HG02981 (cell line): Measurements from ENCODE around the gene MSH3.
"Not testable (repeated sequence)": the region's sequence is repeated elsewhere in the genome, so short reads cannot be mapped to it uniquely, and the experiment has no call there.

Experiments used
- ATAC-seq: cut with Tn5 transposase; IDR thresholded peaks from one replicate; pipeline ENCODE4 v1.9.1; 2021; ENCODE audit warnings: mild to moderate bottlenecking, moderate library complexity; ENCODE audit not compliant: unreplicated experiment

Gene MSH3

DNA sequence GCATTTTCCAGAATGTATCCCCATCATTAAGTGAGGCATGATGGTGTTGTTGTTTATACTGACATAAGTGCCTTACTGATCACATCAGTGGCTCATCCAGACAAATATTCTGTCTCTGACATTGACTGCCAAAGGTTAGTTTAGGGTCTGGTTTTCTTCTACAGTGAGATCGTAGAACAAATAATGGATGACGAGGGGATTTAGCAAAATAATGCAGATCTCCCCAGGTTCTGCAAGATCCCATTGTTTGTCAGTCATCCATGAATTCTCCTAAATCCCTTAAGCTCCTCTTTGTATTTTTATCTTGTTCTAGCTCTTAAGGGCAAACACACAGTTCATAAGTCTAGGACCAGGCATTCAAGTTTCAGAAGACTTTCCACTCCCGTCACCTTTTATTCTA is 93.5 kb downstream of the MSH3 start:
- ATAC-seq, result no peak

DNA sequence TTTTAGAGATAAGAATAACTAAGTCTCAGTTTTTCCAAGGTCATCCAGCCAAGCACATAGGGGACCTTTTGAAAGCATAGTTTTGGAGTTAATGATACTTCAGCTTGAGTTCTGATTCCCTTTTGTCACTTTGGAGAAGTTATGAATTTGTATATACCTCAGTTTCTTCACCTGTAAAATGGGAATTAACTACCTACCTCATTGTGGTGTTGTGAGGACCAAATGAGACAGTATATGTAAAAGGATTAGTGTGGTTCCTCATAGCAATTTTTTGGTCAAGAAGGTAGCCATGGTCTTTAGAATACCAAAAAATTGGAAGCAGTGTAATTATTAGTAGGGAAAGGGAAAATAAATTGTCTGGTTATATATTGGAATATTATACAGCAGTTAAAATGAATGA is 98.0 kb downstream of the MSH3 start:
- ATAC-seq, result no peak

DNA sequence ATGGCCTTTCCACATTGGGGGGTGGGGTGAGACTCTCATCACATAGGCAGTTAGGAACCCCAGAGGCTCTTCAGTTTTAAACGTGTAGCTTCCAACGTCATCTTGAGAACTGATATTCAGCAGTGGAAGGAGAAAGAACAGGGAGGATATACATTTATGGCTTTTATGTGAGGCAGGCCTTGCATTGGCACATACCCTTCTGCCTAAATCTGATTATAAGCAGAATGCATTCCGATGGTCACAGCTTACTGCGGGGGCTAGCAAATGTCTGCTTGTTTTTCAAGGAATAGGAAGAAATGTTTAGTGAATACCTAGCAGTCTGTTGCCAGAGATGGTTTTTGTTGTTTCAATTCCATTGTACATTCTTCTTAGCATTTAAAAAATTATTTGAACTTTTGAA is 99.3 kb downstream of the MSH3 start:
- ATAC-seq, result no peak

DNA sequence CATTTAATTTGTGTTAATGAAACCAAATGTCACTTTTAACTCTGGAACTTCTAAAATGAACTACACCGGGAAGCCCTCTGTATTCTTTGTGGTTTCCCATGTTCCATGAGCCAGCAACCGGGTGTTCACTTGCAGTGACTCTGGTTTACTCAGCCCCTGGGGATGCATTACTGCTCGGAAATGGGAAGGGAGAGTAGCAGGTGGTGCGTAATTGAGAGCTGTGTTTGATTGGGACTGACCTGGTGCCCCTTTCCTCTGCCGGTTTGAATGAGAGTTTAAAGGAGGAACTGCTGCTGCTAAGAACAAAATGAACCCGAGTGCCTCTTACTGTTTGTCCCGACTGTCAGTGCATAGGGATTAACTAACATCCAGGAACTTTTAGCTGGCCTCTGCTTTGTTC is 100.4 kb downstream of the MSH3 start:
- no peak for ATAC-seq

DNA sequence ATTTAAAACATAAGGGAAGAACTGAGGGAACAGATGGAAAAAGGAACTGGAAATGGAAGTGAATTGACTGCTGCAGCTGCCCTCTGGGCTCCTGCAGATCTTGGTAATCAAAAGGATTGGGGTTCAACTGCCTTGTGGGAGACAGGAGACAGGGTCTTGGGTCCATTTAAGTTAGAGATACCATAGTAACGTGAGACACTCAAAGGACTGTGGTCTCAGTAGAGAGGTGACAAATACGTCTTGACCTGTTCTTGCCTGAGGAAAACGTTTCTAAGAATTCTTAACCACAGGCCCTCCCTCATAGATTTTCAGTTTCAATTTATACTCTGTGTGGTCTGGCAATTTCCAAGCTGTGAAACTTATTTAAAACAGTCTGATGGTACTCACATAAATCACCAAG is 101.2 kb downstream of the MSH3 start:
- peak; percentile 99 for ATAC-seq

DNA sequence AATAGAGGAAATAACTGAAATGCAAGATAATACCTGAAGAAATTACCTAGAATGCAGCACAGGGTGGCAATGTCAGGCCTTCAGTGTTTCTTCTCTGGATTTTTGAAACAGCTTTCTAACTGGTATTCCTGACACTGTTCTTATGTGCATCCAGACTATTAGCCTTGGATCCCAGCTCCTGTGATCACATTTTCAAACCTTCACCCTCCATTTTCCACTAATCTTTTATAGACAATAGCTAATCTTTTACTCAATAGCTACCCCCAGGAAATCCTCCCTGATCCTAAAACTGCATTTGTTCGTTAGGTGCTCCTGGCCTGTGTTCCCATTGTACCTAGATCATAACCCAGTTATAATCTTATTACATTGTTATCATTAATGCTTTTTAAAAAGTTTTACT is 101.8 kb downstream of the MSH3 start:
- no peak for ATAC-seq

DNA sequence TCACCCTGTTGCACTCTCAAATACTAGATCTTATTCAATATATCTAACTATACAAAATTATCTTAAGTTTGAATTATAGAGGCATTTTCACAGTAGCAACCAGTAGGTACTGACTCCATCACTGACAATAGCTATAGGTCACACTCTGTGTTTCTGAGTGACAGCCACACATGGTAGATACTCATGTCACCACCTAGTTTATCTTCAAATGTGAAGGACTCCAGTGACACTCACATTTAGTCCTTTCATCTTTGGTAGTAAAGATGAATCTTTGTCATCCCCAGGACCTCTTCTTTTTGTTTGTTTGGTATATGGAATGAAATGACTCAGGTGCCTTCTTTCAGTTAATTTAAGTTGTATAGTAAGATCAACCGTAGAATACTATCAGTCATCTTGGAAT is 102.8 kb downstream of the MSH3 start:
- no peak for ATAC-seq

DNA sequence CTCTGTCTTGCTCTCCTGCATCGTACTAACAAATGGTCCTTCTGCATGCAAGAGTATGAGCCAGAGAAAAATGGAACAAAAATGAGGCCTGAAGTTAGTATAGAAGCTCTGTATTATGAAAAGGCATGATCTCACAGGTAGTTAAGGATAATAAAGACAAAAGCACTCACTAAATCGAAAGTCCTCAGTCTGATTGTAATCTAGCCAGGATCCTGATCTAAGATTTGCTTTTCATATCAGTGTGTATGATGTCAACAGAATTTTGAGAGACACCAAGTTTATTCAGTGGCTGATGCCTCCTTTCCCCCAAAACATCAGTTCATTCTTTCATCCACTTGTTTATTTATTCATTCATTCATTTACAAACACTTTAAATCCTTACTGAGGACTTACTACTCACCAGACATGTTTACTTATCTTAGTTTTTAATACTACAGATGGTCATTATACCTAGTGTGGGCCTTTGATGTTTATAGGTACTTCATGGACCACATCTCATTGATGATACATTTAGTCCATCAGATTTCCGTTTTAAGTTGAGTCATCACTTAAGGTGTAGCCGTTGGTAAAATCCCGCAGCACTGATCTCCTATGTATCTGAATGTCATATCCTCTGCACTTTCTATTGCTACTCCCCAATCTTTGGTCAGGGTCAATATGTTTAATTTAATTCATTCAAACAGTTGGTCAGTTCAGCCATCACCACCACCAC is 105.6 kb downstream of the MSH3 start:
- ATAC-seq, result no peak

DNA sequence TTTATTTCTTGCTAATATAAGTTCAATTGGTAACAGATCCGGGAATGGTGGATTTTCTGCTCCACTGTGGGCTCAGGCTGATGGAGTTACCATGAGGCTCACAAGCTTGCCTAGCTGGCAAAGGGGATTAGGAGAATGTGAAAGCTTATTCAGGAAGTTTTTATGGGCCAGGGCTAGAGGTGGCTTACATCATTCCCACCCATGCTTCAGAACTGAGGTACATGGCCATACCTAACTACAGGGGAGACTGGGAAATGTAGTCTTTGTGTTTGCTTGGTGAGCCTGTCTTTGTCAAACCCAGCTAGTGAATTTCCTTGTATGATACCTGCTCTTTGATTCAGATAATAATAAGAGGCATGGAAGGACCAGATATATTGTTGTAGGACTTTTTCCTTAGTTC is 106.2 kb downstream of the MSH3 start:
- no peak for ATAC-seq

DNA sequence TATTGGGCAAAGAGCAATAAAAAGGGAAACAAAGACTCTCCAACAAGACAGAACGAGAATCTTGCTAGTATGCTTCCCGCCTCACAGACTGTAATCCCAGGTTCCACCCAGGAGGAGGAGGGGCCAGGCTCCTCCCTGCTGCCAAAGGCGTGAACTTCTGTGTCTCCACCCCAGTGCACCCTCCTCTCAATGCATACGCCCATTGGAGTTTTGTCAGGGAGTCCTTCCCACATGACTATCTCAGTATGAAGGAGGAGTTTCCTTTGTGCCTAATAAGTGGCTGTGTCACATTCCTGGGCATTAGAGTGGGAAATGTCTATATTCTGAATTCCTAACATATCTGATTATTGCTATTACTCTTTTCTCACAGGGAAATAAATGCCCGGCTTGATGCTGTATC is 106.7 kb downstream of the MSH3 start:
- ATAC-seq, result no peak

DNA sequence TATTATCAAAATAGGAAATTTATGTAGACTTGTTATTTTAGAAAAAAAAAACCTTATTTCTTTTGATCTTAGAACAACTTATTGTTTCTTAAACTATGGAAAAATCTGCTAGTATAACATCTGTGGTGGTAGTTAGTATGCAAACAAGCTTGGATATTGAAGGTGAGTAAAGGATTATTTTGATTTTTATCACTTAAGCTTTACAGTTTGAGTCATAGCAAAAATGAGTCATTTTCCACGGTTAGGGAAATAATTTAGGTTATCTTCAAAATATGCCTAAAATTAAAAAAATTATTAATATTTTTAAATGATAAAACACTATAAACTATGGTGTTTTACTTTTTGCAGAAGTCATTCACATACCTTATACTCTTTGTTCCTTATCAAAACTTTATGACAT is 107.5 kb downstream of the MSH3 start:
- no peak for ATAC-seq

DNA sequence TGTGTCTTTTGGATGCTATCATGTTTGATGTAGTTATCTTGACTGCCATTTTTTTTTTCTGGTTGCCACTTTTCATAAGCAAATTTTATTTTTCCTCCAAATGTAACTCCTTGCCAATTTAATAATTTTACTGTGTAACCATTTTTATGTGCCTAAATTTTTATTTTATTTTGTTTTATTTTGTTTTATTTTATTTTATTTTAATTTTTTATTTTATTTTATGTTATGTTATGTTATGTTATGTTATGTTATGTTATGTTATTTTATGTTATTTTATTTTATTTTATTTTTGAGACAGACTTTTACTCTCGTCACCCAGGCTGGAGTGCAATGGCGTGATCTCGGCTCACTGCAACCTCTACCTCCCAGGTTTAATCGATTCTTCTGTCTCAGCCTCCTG is 108.1 kb downstream of the MSH3 start:
- no peak for ATAC-seq

DNA sequence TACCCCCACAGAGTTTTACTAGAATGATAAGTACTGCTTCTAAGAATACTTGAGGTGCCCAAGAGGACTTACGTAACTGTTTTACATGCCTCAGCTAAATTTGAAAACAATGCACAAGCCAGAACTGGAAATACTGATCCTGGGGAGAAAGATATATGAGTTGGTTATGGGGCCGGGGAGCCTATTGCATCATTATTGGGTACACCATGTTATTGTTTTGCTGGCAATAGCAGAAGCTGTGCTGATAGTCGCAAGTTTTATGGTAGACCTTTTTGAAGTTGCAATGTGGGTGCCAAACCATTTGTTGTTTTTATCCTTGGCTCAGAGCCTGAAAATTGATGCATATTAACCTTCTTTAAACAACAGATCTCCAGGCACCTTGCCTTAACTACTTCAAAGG is 108.8 kb downstream of the MSH3 start:
- ATAC-seq, result no peak

DNA sequence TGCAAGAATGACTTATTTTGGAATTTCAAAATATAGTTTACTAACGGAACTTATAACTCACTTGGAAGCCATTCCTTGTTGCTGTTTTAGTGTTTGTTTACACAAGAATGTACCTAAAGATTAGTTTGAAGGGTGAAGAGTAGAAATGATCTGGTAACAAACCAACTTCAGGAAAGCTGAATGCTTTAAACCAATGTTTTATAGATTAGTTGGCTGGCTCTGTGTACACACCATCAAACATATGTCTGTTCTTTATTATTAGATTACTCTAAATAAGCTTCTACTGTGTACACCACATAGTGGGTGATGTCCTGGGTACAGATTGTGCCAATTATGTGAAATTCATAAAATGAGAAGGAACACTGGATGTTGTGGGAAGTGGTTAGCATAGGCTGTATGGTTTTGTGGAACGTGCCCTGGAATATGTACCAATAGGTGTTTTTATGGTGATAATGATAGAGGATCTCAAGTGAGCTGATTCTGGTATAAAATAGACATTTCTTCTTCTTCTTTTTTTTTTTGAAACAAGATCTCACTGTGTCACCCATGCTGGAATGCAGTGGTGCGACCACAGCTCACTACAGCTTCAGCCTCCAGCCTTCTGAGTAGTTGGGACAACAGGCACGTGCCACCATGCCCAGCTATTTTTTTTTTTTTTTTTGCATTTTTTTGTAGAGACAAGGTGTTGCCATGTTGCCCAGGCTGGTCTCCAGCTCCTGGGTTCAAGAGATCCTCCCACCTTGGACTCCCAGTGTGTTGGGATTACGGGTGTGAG is 109.6 kb downstream of the MSH3 start:
- ATAC-seq, result no peak

DNA sequence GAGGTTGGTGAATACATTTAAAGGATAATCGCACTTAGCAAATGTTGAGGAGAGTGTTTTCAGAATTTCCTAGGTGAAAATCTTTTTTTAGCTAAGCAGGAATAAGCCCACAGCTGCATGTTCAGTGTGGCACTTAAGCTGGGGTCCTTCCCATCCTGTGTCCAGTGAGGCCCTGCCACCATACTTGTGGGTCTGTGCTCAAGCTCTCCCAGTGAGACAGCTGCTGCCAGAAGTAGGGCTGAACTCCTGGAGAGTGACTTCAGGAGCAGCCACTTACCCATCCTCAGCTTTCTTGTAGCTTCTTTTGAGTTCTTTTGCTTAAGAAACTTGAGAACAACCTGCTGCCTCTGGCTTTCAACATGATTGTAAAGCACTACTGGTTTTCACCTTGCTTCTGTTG is 110.3 kb downstream of the MSH3 start:
- ATAC-seq, result no peak

DNA sequence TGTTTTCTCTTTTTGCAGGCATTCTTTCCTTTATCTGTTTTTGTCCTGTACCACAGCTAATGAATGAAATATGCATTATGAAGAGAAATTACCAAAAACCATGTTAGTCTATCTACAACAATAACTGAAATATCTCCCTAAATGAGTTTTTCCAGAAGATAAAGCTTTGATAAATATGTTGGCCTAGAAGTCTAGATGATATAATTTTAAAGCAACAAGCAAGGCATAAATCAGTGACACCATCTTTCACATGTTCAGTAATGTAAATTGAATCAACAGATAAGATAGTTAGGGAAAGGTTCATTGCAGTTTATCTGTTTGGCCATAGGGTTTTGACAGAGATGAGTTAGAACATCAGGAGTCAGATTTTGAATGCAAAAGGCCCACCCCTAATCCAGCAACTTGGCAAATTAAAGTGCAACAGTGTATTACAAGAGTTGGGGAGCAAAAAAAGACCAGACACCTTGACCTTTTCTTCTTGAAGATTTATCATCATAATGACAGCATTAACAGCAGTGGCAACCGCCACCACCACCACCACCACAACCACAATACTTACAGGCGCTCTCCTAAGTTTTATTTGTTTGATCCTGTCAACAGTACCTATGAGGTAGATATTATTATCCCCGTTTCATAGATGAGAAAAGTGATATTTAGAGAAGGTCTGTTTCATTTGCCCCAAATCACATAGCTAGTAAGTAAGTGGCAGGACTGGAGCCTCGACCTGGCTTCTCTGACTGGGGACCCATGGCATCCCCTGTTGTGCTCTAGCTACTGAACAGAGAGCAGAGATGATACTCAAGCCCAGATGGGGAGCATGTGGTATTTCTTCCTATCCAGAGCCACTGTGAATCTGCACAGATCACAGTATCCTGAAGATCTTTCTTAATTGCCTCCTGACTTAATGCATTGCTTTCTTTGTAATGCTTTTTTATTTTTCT is 123.2 kb downstream of the MSH3 start:
- ATAC-seq, result no peak

DNA sequence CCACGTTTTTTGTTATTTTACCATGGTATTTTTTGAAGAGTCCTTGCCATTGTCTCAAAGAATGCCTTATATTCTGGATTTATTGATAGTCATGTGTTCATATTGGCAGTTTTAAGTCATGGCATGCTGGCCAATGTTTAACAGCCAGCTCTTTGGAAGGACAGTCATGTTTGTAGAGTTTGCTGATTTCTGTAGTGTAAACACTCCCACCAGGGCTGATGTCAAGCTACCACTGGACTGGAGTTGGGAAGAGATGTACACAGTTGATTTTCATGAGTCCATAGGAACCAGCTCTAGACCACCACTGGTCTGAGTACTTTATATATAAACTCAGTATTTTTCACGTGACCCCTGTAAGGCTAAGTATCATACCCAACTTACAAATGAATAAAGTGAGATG is 125.6 kb downstream of the MSH3 start:
- no peak for ATAC-seq

DNA sequence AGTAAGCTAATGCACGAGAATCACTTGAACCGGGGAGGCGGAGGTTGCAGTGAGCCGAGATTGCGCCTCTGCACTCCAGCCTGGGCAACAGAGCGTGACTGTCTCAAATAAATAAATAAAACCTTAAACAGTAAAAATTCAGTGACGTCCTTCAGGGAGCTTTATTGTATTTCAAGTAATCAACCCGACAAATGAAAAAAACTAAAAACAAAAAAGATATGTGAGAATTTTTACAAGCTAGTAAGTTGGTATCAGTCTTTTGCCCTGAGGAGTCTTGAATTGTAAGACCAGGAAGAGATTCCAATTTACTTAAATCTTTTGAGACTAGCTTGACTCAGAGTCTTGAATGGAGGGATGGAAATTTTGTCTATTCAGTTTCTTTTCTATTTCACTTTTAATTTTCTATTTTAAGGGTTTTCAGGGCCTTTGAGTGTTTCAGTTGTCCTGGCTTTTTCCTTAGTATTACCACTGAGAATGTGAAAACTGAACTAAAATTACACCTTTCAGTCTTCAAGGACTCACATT is 126.4 kb downstream of the MSH3 start:
- ATAC-seq, result no peak

DNA sequence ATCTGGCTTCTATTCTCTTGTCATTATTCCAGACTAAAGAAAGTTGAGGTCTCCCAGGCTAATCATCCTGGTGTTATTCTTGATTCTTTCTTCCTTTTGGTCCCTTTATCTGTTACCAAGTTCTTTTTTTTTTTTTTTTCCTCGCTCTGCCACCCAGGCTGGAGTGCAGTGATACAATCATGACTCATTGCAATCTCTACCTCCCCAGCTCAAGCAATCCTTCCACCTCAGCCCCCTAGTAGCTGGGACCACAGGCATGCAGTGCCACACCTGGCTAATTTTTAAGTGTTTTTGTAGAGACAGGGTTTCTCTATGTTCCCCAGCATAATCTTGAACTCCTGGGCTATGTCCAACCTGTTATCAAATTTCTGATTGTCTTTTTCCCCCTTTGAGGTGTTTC is 126.9 kb downstream of the MSH3 start:
- ATAC-seq, result no peak

DNA sequence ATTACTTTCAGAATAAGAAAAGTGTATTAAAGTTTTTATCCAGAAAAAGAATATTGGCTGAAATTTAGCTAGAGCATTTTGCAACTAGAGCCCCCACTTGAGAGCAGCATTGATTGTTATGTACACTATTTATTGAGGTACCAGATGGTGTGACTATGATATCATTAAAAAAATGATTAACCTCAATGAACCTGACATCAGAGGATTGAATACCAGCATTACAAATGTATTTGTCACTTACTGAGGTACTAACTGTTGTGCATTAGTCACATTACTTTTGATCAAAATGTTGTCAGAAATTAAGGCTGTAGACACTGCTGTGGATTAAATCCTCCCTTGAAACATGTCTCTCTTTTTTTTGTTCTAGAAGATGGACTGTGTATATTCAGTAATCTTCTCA is 128.2 kb downstream of the MSH3 start:
- no peak for ATAC-seq

DNA sequence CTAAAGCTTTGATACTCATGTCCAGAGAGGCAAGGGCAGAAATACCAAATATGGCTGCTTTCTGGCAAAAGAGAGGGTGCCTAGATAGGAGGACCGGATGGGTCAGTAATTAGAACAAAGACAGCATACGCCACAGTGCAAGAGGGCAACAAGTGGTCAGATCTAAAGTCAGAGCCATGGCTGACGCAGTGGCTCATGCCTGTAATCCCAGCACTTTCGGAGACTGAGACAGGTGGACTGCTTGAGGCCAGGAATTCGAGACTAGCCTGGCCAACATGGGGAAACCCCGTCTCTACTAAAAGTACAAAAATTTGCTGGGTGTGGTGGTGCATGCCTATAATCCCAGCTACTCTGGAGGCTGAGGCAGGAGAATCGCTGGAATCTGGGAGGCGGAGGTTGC is 129.3 kb downstream of the MSH3 start:
- ATAC-seq, result not testable (repeated sequence)
